Keratinocyte (primary cell): ENCODE results near the gene DLX6. TPM values are rescaled to one million over a fixed set of nuclear protein-coding genes. Genes with fewer than 3 reads are reported as not detected.

Experiments
- DNase-seq: peaks from one replicate; pipeline ENCODE4 v3.0.0-alpha.2; 2011; ENCODE audit warnings: low read depth, missing footprints, low spot score
- FAIRE-seq: peaks from 2 replicates; lab custom pipeline; 2011; peaks lifted over from hg19 to GRCh38; lab: Jason Lieb, UNC
- H2AFZ ChIP-seq: 2 replicates; pipeline ENCODE4 v1.6.0; 2012; ENCODE audit warnings: low read length, control low read depth, inconsistent platforms; ENCODE audit not compliant: control insufficient read depth
- H3K27ac ChIP-seq: 2 replicates; pipeline ENCODE4 v1.5.1; 2011; ENCODE audit warnings: low read length; ENCODE audit not compliant: control insufficient read depth, insufficient read depth
- H3K27me3 ChIP-seq: 3 replicates; pipeline ENCODE4 v1.6.0; 2011; ENCODE audit warnings: low read length; ENCODE audit not compliant: control insufficient read depth, insufficient read depth; ENCODE audit errors: extremely low read depth
- H3K36me3 ChIP-seq, 2 experiments: 2 replicates in 1 of 2; 3 replicates in 1 of 2; pipeline ENCODE4 v1.5.1; 2011; ENCODE audit warnings: low read length in 2 of 2, mild to moderate bottlenecking in 1 of 2; ENCODE audit not compliant: control insufficient read depth in 2 of 2, insufficient read depth in 2 of 2; ENCODE audit errors: extremely low read depth in 1 of 2
- H3K4me1 ChIP-seq: 3 replicates; pipeline ENCODE4 v1.5.1; 2011; ENCODE audit warnings: low read length; ENCODE audit not compliant: control insufficient read depth, insufficient read depth; ENCODE audit errors: extremely low read depth
- H3K4me2 ChIP-seq: 3 replicates; pipeline ENCODE4 v1.6.0; 2011; ENCODE audit warnings: low read depth, low read length; ENCODE audit not compliant: control insufficient read depth, insufficient read depth; ENCODE audit errors: extremely low read depth
- H3K4me3 ChIP-seq, 3 experiments: fragments of 200-600 bp in 1 of 3; sonication (generic) in 1 of 3; 2 replicates in 2 of 3; 3 replicates in 1 of 3; pipeline ENCODE4 v1.5.1; 2011 to 2016; ENCODE audit warnings: low read length in 3 of 3, mild to moderate bottlenecking in 3 of 3, control low read depth in 2 of 3, inconsistent platforms in 1 of 3, low read depth in 1 of 3, mixed read lengths in 1 of 3, mixed run types in 1 of 3, moderate library complexity in 1 of 3; ENCODE audit not compliant: control insufficient read depth in 2 of 3, insufficient read depth in 2 of 3; ENCODE audit errors: extremely low read depth in 1 of 3
- H3K79me2 ChIP-seq: 2 replicates; pipeline ENCODE4 v1.6.0; 2012; ENCODE audit warnings: low read length; ENCODE audit not compliant: control insufficient read depth, insufficient read depth
- H3K9ac ChIP-seq: 3 replicates; pipeline ENCODE4 v1.6.0; 2011; ENCODE audit warnings: low read length; ENCODE audit not compliant: control insufficient read depth, insufficient read depth; ENCODE audit errors: extremely low read depth
- H3K9me1 ChIP-seq: 3 replicates; pipeline ENCODE4 v1.6.0; 2011; ENCODE audit warnings: low read length; ENCODE audit not compliant: control insufficient read depth, insufficient read depth; ENCODE audit errors: extremely low read depth
- H3K9me3 ChIP-seq: 2 replicates; pipeline ENCODE4 v1.5.1; 2012; ENCODE audit warnings: low read depth, low read length; ENCODE audit not compliant: control insufficient read depth
- H4K20me1 ChIP-seq: 3 replicates; pipeline ENCODE4 v1.6.0; 2011; ENCODE audit warnings: low read length; ENCODE audit not compliant: control insufficient read depth, insufficient read depth; ENCODE audit errors: extremely low read depth
- EZH2 ChIP-seq: IDR thresholded peaks from one replicate; pipeline ENCODE4 v1.6.1; 2012; ENCODE audit warnings: inconsistent platforms, mild to moderate bottlenecking, low read length, moderate library complexity
- dilution Hi-C: fragments of 300-500 bp; cut with MboI; formaldehyde crosslinking; loops from one replicate; pipeline ENCODE4 v1.7.0; 2020; ENCODE audit warnings: low sequenced_read_pairs; ENCODE audit not compliant: extremely low pct_ligation_motif_present
- polyA plus RNA-seq, 5 experiments: library from polyadenylated mRNA; depleted of rRNA in 3 of 5; stranded (reverse) in 3 of 5; stranded (forward) in 1 of 5; unstranded in 1 of 5; fragments of >200 nt; gene quantifications; 1 replicate in 1 of 5; 2 replicates in 3 of 5; 3 replicates in 1 of 5; pipeline versions ENCODE4 v1.2.1 to v1.2.3, GENCODE V29; 2011 to 2012; ENCODE audit warnings: missing spikeins in 2 of 5, low read depth in 1 of 5, low replicate concordance in 1 of 5
- TF ChIP-seq, protein P1 (sequence below), 3 experiments: IDR thresholded peaks in 1 of 3; conservative IDR thresholded peaks in 1 of 3; optimal IDR thresholded peaks in 1 of 3; 2 replicates in 2 of 3; 3 replicates in 1 of 3; pipeline versions ENCODE3 to v1.5.1; 2011; ENCODE audit warnings: low read length in 3 of 3, mild to moderate bottlenecking in 3 of 3, moderate library complexity in 2 of 3, control low read depth in 1 of 3, inconsistent platforms in 1 of 3; ENCODE audit not compliant: insufficient read depth in 2 of 3; ENCODE audit errors: extremely low read depth in 1 of 3

The DLX6 gene
- polyA plus RNA-seq, 1 donor (not counting 4 experiments of a cell fraction or from before 2014, with no cell fraction given): 0.05 TPM

DNA sequence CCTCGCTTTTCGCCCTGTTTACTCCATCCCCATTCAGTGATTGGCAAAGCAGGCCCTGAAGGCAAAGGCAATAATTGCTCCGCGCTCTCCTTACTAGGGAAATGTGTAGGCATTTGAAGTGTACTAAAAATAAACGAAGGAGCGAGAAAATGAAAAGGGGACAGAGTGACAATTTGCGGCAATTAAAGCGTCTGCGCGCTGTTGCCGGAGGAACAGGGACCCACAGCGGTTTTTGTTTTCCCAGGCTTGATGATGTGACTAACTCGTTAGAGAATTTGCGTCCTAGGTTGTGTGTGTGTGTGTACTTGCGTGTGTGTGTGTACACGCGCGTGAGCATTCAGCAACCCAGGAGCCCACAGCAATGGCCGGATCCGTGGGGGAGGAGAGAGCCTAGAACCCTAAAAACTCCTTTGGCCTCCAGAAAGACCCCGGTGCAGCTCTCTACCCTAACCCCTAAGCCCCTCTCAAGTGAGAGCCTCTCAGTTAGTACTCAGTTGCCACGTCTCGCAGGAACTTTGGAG is 7.8 kb upstream of the DLX6 start:
- no peak overlapping the region for H2AFZ ChIP-seq
- peaks cover 96% of the 10 kb centered on the region for H3K27me3 ChIP-seq
- no peak overlapping the region for H3K4me3 ChIP-seq

DNA sequence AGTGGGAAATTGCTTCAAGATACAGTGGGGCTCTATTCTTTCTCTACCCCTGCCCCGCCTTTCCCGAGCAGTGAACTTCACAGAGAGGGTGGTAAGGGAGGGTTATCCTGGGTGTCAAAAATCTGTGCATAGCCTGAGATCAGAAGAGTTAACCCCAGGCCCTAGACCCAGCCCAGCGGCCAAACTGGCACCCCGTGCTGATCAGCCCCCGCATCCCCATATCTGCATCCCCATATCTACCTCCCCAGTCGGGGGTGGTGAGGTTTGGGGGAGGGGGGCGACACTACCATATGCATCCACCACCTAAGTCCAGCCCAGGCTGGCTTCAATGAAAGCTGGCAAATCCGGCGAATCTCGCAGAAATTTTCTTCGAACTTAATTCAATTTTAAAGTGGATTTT is 7.0 kb upstream of the DLX6 start:
- no peaks in the 10 kb centered on the region for H3K9me3 ChIP-seq
- no peak overlapping the region for H3K4me2 ChIP-seq
- H3K27me3 ChIP-seq: peaks cover 96% of the 10 kb centered on the region
- dilution Hi-C loops: no loop called here
- no peaks in the 10 kb centered on the region for H4K20me1 ChIP-seq
- no peaks in the 10 kb centered on the region for H3K79me2 ChIP-seq
- H3K4me3 ChIP-seq: no peak overlapping the region
- no peak overlapping the region for H3K9ac ChIP-seq
- no peaks in the 10 kb centered on the region for H3K36me3 ChIP-seq
- no peaks in the 10 kb centered on the region for H3K9me1 ChIP-seq
- H3K4me1 ChIP-seq: no peaks in the 10 kb centered on the region
- DNase-seq (no peak), FAIRE-seq (no peak)
- H2AFZ ChIP-seq: no peak overlapping the region
- H3K27ac ChIP-seq: no peak overlapping the region
- TF ChIP-seq EZH2: peak; percentile 26
- TF ChIP-seq, protein P1, sequence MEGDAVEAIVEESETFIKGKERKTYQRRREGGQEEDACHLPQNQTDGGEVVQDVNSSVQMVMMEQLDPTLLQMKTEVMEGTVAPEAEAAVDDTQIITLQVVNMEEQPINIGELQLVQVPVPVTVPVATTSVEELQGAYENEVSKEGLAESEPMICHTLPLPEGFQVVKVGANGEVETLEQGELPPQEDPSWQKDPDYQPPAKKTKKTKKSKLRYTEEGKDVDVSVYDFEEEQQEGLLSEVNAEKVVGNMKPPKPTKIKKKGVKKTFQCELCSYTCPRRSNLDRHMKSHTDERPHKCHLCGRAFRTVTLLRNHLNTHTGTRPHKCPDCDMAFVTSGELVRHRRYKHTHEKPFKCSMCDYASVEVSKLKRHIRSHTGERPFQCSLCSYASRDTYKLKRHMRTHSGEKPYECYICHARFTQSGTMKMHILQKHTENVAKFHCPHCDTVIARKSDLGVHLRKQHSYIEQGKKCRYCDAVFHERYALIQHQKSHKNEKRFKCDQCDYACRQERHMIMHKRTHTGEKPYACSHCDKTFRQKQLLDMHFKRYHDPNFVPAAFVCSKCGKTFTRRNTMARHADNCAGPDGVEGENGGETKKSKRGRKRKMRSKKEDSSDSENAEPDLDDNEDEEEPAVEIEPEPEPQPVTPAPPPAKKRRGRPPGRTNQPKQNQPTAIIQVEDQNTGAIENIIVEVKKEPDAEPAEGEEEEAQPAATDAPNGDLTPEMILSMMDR (optimal IDR thresholded peaks at IDR 0.05 in 1 of 3, IDR thresholded peaks at IDR 0.05 in 1 of 3, conservative IDR thresholded peaks at IDR 0.05 in 1 of 3; ENCODE audit: extremely low read depth in 1 of 3, insufficient read depth in 2 of 3, low read length in 3 of 3): no peak

More for the DNA sequence above, 7.8 kb upstream of the DLX6 start:
- H3K4me1 ChIP-seq: no peaks in the 10 kb centered on the region
- H4K20me1 ChIP-seq: no peaks in the 10 kb centered on the region
- no peaks in the 10 kb centered on the region for H3K79me2 ChIP-seq
- no peak for DNase-seq
- TF ChIP-seq EZH2: peak; percentile 83
- TF ChIP-seq, protein P1 (optimal IDR thresholded peaks at IDR 0.05 in 1 of 3, IDR thresholded peaks at IDR 0.05 in 1 of 3, conservative IDR thresholded peaks at IDR 0.05 in 1 of 3; ENCODE audit: extremely low read depth in 1 of 3, insufficient read depth in 2 of 3, low read length in 3 of 3): no peak
- dilution Hi-C loops: no loop called here
- no peaks in the 10 kb centered on the region for H3K36me3 ChIP-seq
- H3K27ac ChIP-seq: no peak overlapping the region
- no peaks in the 10 kb centered on the region for H3K9me1 ChIP-seq
- no peak overlapping the region for H3K4me2 ChIP-seq
- no peak for FAIRE-seq
- H3K9me3 ChIP-seq: no peaks in the 10 kb centered on the region
- H3K9ac ChIP-seq: no peak overlapping the region
